Left cardiac atrium (tissue), 4 donors: Measurements from ENCODE around the gene PRELID3B. TPM values are rescaled to one million over a fixed set of nuclear protein-coding genes. Genes with fewer than 3 reads are reported as not detected.
"Not testable (repeated sequence)": the region's sequence is repeated elsewhere in the genome, so short reads cannot be mapped to it uniquely, and the experiment has no call there.

Experiments used
- ATAC-seq, 2 donors: fragments of 200-7000 bp; cut with Tn5 transposase; one replicate each; pipeline ENCODE4 v1.9.1; 2020; ENCODE audit warnings: mild to moderate bottlenecking in 2 of 2, moderate library complexity in 2 of 2
- DNase-seq: peaks from one replicate; pipeline ENCODE4 v3.0.0-alpha.2; 2020
- intact Hi-C, 2 donors: fragments of 100-400 bp; cut with DNase I; formaldehyde crosslinking; loops; one replicate each; pipeline versions ENCODE4 v1.14.1 to v1.15.1; 2022 to 2023
- total RNA-seq, 2 donors: library from RNA; stranded (reverse); fragmentation: NEBNext Ultra II Directional; extraction: Animal tissue kit (Norgen Biotek cat#: 25700); gene quantifications; one replicate each; pipeline ENCODE4 v1.2.1, GENCODE V29; 2021
- donor health status: DM: no; HTN: yes; CAD: no.
- donor health status: DM: no; HTN: yes; CAD: no; lungs with severe emphysema.
- donor health status: DM: yes; HTN: yes; CAD: no.
- donor health status: Dilated cardiomyopathy.

The PRELID3B gene
- total RNA-seq, 2 donors from 2014 or later, result 39.9 to 58.4 TPM

DNA sequence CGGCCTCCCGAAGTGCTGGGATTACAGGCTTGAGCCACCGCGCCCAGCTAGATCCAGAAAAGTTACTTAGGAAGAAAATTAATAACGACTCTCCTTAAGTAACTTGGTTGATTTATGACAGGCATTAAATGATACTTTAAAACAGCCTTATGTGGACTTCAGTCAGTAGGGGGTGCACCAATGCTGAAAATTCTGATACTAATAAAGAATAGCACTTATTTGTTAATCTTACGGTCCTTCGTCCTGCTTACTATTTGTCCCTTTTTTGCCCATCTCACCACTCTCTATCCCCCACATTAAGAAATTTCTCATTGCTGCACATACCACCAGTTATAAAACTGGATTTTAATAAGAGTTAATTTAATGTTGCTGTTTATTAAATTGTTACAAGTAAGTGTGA is 12.7 kb upstream of the PRELID3B start:
- DNase-seq, result no peak
- ATAC-seq, result peak in 1 of 2 donors; percentile 44
- intact Hi-C loops, result loop anchor here in 1 of 2 donors (10.0 kb wide), 1 partner anchor 169 kb away; no protein-coding TSS in a partner anchor

DNA sequence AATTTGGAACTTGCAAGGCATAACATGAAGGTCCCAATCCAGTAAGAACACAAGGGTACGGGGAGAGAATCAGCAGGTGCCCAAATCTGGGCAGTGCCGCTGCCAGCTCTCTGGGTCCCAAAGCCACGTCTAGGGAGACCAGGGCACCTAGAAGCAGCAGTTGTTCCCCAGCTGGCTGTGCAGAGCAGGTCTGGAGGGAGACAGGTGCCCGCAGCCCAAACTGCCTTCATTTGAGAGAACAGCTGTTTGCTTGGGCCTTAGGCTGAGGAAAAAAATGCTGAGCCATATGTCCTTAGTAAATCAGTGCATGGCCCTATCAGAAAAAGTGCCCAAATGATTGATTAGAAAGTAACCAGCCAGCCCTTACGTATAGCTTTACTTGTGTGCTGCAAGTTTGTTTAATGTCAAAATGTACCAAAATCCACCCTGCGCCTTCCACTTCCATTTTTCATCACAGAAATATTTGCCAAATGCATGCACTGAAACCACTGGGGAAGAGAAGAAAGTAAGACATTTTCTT is 9.1 kb upstream of the PRELID3B start:
- ATAC-seq (no peak), DNase-seq (no peak)
- intact Hi-C loops, result loop anchor here in 1 of 2 donors (10.0 kb wide), 1 partner anchor 173 kb away; no protein-coding TSS in a partner anchor

DNA sequence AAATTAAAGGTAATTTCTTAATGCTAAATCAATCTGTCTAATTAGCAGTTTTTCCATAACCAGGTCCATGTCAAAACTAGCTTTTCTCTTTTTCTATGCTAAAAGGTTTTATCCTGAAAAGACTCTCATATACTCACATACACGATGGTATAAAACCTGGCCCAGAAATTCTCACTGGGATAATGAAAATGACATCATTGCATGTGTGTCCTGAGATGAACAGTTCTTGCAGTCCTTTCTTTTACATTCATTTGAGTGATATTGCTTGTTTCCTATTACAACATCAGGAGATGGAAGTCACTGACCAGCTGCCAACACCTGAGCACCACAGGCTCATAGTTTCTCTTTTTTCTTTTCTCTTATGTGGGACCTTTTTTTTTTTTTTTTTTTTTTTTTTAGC is 7.9 kb upstream of the PRELID3B start:
- no peak for ATAC-seq
- intact Hi-C loops, result loop anchor here in 1 of 2 donors (10.0 kb wide), 1 partner anchor 174 kb away; no protein-coding TSS in a partner anchor

DNA sequence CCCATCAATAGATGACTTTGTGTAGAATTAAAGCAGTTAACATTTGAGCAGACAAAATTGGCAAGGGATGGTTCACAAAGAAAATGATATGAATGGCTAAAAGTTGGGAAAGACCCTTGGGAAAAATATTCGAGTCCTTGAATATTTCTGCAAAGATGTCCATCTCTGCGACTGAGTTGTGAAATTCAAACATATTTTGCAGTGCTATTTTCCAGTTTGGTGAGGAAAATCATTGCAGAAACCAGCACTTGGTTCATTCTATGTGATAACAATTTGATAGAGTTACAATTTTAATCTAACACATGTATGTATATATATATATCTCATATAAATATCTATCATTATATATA is 6.1 kb upstream of the PRELID3B start:
- intact Hi-C loops, result loop anchor here in 1 of 2 donors (10.0 kb wide), 1 partner anchor 164 kb away; no protein-coding TSS in a partner anchor

More for the DNA sequence above, 7.9 kb upstream of the PRELID3B start:
- DNase-seq, result no peak

DNA sequence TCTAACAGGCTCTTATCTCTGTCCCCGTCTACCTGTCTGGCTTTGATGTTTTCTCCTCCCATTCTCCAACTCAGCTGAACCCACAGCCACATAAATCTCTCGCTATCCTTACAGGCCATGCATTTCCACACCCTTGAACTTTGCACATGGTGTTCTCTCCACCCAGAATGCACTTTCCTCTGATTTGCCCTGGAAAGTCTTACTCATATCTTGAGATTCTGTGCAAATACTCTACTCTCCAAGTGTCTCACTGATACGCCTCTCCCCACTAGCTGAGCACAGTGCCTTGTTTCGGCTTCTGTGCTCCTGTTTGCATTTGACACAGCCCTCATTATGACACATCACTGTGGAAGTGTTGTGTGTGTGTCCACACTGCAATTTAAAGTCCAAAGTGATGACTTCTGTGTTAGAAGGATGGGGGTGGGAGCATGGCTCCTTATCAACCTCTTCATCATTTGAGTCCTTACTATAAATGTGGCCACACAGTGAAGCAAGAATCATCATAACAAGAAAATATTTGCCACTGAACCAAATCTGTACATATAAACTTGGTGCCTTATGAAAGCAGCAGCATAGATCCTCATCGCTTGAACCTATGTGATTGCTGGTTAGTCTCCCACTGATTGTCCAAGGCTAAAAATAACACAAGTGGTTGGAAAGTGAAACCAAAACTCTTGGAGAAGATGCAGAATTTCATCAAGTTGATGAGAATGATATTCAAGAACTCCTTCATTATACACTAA is 5.5 kb upstream of the PRELID3B start:
- intact Hi-C loops, result loop anchor here in 1 of 2 donors (10.0 kb wide), 1 partner anchor 163 kb away; no protein-coding TSS in a partner anchor
- DNase-seq (no peak), ATAC-seq (peak; percentile 16 to 70)

More for the DNA sequence above, 6.1 kb upstream of the PRELID3B start:
- no peak for DNase-seq
- ATAC-seq, result no peak

DNA sequence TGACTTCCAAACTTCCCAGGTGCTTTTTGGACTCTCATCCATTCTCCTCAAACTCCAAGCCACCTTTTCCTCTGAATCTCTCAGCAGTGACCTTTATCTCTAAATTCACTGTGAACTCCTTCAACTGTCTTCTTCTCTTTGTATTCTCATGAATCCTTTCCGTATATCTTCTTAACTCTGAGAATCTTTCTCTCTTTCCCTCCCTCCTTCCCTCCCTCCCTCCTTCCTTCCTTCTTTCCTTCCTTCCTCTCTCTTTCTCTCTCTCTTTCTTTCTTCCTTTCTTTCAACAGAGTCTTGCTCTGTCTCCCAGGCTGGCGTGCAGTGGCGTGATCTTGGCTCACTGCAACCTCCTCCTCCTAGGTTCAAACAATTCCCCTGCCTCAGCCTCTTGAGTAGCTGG is 4.3 kb upstream of the PRELID3B start:
- intact Hi-C loops, result loop anchor here in 1 of 2 donors (10.0 kb wide), 1 partner anchor 162 kb away; no protein-coding TSS in a partner anchor
- no peak for ATAC-seq
- no peak for DNase-seq

DNA sequence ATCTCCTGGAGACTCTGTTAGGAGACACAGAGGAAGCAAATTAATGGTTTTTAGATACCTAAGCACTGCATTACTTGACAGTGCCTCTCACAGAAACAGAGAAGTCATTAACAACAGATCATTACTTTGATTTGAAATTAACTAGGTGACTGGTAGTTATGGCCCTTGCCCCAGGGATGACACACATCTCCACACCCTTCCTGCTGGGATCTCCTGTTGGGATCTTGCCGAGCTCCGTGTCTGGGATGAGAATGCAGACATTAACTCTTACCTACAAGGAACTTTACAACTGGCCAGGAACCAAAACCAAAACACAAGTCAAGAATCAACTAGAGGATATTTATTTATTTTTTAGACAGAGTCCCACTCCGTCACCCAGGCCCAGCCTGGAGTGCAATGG is 2.2 kb upstream of the PRELID3B start:
- DNase-seq, result no peak
- no peak for ATAC-seq
- intact Hi-C loops, result loop anchor here in 1 of 2 donors (10.0 kb wide), 1 partner anchor 160 kb away; no protein-coding TSS in a partner anchor

DNA sequence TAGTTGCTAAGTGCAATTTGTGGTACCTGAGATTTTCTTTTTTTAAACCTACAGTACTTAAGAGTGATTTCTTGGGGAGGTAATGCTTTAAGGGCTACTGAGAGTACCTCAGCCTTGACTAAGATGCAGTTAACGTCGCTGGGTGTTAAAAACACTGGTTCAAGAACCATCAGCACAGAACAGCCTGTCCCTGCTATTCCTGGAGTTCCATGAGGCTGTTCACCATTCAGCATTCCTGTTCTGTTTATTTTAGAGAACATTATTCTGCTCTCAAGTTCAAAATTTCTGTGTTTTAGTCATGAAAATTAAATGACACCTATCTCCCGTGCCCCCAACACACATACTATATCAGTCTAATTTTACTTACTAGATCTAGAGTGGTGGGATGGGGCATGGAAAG is 1.7 kb upstream of the PRELID3B start:
- intact Hi-C loops, result loop anchor here in 1 of 2 donors (10.0 kb wide), 1 partner anchor 159 kb away; no protein-coding TSS in a partner anchor
- DNase-seq (no peak), ATAC-seq (no peak)

DNA sequence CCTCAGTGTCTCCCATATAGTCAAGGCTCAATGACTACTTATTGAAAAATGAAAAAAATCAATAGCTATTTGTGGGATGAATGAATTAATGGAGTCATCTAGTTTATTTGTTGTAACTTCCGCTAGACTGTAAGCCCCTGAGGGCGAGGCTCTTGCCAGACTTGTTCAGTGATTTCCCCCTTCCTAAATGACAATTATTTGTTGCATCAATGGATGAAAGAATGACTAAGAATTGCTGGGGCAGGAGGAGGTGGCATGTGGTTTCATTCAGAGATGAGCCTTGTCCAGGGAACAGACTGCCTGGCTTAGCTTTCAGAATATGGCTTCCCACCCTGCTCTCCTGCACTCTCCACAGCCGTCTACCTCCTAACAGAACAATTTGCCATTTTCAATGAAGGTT is 1.1 kb upstream of the PRELID3B start:
- no peak for DNase-seq
- ATAC-seq, result no peak
- intact Hi-C loops, result loop anchor here in 1 of 2 donors (10.0 kb wide), 1 partner anchor 159 kb away; no protein-coding TSS in a partner anchor

DNA sequence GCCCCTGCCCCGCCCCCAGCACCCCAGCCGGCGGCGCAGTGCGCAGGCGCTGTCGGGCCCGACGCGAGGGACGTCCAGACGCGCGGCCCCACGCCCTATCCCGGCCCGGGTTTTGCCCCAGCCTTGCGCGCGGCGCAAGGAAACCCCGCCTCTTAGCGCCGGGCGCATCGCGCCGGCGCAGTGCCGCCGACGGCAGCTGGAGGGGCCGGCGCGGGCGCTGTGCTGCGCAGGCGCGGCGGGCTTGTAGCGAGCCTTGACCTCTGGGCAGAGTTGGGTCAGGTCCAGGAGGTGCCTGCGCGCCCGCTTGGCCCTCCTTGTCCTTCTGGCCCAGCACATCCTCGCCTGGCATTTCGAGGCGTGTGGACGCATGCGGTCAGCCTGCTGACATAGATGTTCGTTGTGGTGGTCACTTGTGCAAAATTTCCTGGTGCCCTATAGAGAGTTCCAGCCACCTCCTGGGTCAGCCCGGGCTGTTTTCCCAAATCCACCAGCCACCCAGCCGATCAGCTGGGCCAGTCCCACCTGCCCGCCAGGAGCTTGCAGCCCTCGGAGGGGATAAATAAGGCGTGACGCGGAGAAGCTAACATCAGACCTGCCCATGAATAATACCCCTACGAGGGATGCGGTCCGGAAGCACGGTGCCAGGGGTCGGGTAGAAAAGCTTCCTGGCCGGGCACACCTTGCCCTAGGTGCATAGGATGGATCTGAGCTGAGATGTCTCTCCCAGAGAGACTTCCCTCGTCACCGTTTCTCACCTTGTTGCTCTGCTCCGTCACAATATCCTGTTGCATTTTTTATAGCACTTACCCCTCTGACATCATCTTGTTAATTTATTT is 428 bp upstream of the PRELID3B start:
- intact Hi-C loops, result loop anchor here in 1 of 2 donors (10.0 kb wide), 1 partner anchor 158 kb away; no protein-coding TSS in a partner anchor
- ATAC-seq, result peak; percentile 98 to 99
- peak; percentile 96 for DNase-seq

DNA sequence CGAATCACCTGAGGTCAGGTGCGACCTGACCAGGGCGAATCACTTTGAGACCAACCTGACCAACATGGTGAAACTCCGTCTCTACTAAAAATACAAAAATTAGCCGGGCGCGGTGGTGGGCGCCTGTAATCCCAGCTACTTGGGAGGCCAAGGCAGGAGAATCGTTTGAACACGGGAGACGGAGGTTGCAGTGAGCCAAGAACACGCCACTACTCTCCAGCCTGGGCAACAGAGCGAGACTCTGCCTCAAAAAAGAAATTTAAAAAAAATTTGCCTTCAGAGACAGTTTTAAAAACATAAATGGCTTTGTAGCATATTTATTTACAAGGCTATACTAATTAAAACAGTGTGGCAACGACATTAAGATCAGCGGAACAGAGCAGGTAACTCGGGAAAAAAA is 1.1 kb downstream of the PRELID3B start:
- intact Hi-C loops, result loop anchor here in 1 of 2 donors (10.0 kb wide), 1 partner anchor 157 kb away; no protein-coding TSS in a partner anchor
- ATAC-seq, DNase-seq: not testable (repeated sequence)

DNA sequence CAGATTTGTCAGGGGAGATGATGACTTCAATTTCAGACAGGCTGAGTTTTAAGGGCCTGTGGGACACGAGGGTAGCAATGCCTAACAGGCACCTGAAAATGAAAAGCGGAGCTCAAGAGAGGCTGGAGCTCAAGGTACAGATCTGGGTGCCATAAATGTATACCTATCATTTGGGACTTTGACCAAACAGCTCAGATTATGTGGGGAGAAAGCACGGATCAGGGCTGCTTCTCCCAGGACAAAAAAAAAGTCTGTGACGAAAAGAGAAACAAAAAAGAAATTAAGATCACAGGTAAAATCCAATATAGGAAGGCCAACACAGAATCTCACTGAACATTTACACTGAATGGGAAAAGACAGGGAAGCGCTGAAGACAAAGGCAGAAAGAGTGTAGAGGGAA is 1.9 kb downstream of the PRELID3B start:
- DNase-seq (no peak), ATAC-seq (no peak)
- intact Hi-C loops, result loop anchor here in 1 of 2 donors (10.0 kb wide), 1 partner anchor 156 kb away; no protein-coding TSS in a partner anchor

DNA sequence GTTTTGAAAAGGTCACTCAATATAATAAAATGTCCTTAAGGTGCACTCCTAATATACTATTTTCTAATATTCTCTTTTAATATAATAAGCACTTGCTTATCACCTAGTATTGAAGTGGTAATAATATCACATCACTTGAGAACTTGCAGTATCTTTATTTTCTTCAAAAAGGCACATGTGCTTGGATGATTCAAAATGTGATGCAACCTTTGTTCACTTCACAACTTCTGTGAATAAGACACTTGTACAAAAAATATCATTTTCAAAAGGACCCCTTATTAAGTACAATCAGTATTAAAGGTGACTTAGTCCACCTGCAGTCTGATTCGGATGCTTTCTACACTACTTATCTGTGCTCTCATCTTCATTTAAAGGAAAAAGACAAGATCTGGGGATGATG is 3.4 kb downstream of the PRELID3B start:
- ATAC-seq, result no peak
- intact Hi-C loops, result no loop called here
- no peak for DNase-seq

DNA sequence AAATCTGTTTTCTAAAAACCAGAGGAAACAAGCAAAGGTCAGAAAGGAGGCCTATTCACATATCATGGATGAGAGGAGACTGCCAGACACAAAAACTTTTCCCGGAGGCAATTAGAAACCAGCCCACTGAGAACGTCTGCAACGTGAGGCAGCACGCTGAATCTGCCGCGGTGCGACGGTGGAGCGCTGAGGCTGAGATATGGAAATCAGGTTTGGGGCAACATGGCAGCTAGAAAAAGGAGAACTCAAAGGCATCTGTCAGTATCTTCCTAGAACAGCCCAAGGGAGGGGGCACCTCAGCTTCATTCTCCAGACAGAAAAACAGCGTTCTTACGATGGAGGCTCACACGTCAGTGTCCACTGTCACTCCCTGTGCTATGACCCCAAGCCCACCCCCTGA is 5.2 kb downstream of the PRELID3B start:
- ATAC-seq (no peak), DNase-seq (no peak)
- intact Hi-C loops, result no loop called here

DNA sequence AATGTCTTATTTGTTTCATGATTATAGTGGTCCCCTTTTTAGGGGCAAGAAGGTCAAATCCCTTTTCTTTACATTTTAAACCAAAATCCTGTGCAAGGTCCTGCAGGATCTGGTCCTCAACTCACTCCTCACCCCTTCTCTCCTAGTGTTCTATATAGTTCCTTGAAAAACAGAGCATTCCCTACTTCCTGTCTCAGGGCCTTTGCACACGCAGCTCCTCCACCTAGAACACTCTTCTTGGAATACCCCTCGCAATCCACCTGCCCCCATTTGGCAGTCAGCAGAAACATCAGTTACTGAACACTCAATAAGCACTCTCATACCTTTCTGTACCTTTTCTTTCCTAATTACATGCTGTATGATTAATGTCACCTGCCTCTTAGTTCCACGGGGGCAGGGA is 7.2 kb downstream of the PRELID3B start:
- DNase-seq (no peak), ATAC-seq (no peak)
- intact Hi-C loops, result no loop called here

DNA sequence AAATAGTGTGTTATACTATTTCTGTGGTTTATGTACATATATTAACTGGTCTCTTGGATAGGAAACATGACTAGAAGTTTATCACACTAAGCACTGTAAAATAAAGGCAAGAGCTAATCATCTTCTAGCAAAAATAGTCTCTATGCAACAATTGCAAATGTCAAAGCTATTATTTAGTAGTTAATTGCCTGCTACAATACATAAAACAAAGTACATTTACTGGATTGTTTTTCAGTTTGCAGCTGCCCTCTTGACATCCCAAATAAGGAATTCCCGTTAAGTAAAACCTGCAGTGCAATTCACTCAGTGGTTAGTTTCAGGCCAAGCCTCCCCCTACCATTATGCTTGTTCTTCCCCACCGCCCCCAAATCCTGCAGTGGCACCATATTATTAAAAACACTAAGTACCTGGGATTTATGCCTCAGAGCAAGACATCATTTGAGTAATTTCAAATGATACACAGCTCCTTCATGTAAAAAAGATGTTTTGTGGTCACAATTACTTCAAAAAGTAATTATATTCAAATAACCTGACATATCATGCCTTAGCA is 8.9 kb downstream of the PRELID3B start:
- intact Hi-C loops, result loop anchor here in 1 of 2 donors (5.0 kb wide), 1 partner anchor 141 kb away; no protein-coding TSS in a partner anchor
- ATAC-seq (no peak), DNase-seq (no peak)

DNA sequence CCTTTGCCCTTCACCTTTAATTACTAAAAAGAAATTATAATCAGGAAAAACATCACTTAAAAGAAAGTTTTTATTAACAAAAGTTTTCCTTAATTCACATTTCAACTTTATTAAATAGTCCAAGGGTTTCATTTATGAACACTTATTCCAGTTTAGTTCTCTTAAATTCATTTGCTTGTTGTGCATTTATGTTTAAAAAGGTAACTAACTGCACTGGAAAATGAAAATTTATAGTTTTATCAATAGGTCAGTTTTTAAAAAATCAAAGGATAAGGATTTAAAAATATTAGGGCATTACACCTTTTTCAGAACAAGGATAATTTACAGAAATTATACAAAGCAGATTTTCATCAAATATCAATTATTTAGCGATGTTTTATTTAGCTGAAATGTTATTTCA is 9.5 kb downstream of the PRELID3B start:
- ATAC-seq (no peak), DNase-seq (no peak)
- intact Hi-C loops, result loop anchor here in 1 of 2 donors (5.0 kb wide), 1 partner anchor 141 kb away; no protein-coding TSS in a partner anchor

DNA sequence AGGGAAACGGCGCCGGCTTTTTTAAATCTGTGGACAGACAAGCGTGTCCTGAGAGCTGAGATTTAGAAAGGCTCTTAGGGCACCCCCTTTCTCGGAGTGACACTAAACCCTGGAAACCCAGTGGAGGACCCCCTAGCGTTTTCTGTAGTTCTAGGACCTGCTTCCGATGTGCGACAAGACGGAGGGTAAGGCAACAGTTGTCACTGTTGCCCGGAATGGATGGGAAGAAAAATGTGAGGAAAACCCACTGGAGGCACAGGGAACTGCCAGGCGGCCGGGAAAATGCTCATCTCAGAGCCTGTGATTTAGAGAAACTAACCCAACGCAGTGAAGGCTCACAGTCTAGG is 9.9 kb downstream of the PRELID3B start:
- intact Hi-C loops, result loop anchor here in 1 of 2 donors (5.0 kb wide), 1 partner anchor 140 kb away; no protein-coding TSS in a partner anchor
- ATAC-seq, result peak in 1 of 2 donors; percentile 8
- no peak for DNase-seq
